K562 (cell line): ENCODE measurements around the gene RAB1B. TPM values are rescaled to one million over a fixed set of nuclear protein-coding genes. Genes with fewer than 3 reads are reported as not detected.

Experiments
- CBX1 ChIP-seq: sonication (generic); IDR thresholded peaks from 2 replicates; pipeline ENCODE4 v1.6.1; 2016; ENCODE audit warnings: antibody characterized with exemption, low read depth, mild to moderate bottlenecking
- DEAF1 ChIP-seq: fragments of 450-650 bp; formaldehyde crosslinking; IDR thresholded peaks from 2 replicates; pipeline ENCODE4 v1.4.0; 2020; ENCODE audit warnings: mild to moderate bottlenecking, moderate library complexity
- ETS2 ChIP-seq: IDR thresholded peaks from 2 replicates; pipeline ENCODE4 v1.6.1; 2016; ENCODE audit warnings: borderline replicate concordance, missing genetic modification characterization, mild to moderate bottlenecking, moderate library complexity, missing compliant biosample characterization; ENCODE audit not compliant: poor library complexity, severe bottlenecking
- GATAD2B ChIP-seq: fragments of 450-650 bp; IDR thresholded peaks from 2 replicates; pipeline ENCODE4 v1.6.1; 2017; ENCODE audit warnings: mild to moderate bottlenecking, borderline replicate concordance
- HDAC8 ChIP-seq: fragments of 450-650 bp; IDR thresholded peaks from 2 replicates; pipeline ENCODE4 v1.6.1; 2016; ENCODE audit warnings: mild to moderate bottlenecking, missing genetic modification characterization, moderate library complexity, missing compliant biosample characterization
- KDM4B ChIP-seq, 2 experiments: fragments of 450-650 bp in 1 of 2; sonication (generic) in 1 of 2; IDR thresholded peaks; 2 replicates each; pipeline ENCODE4 v1.6.1; 2016 to 2017; ENCODE audit warnings: borderline replicate concordance in 2 of 2, antibody characterized with exemption in 1 of 2, low read depth in 1 of 2, mild to moderate bottlenecking in 1 of 2
- KLF10 ChIP-seq: fragments of 250-450 bp; sonication (Bioruptor Pico); IDR thresholded peaks from 2 replicates; pipeline ENCODE4 v1.6.1; 2021; ENCODE audit warnings: matching md5 sums
- MAFG ChIP-seq: fragments of 450-650 bp; conservative IDR thresholded peaks from 2 replicates; pipeline ENCODE4 v1.6.1; 2016; ENCODE audit warnings: missing genetic modification characterization, missing compliant biosample characterization
- MYC ChIP-seq, 2 experiments: fragments of 250-450 bp in 1 of 2; sonication (Bioruptor Pico) in 1 of 2; IDR thresholded peaks; 2 replicates each; pipeline versions ENCODE4 v1.5.1 to v1.6.1; 2012 to 2021; ENCODE audit warnings: low read depth in 2 of 2, borderline replicate concordance in 1 of 2, improper control_type of control experiment in 1 of 2, low read length in 1 of 2, mild to moderate bottlenecking in 1 of 2, moderate library complexity in 1 of 2
- NR3C1 ChIP-seq: sonication (generic); formaldehyde crosslinking; IDR thresholded peaks from 2 replicates; pipeline ENCODE4 v1.8.1; 2022; ENCODE audit warnings: missing genetic modification reagents
- RBM25 ChIP-seq: fragments of 200-400 bp; formaldehyde crosslinking; IDR thresholded peaks from 2 replicates; pipeline ENCODE4 v1.6.1; 2018; ENCODE audit warnings: low read length, low read depth, moderate library complexity; ENCODE audit not compliant: severe bottlenecking
- STAG1 ChIP-seq: sonication (generic); formaldehyde crosslinking; IDR thresholded peaks from 2 replicates; pipeline ENCODE4 v1.5.0; 2020; ENCODE audit warnings: missing genetic modification reagents, borderline replicate concordance
- ZFP1 ChIP-seq: fragments of 450-650 bp; formaldehyde crosslinking; IDR thresholded peaks from 2 replicates; pipeline ENCODE4 v1.4.0; 2020; ENCODE audit warnings: mild to moderate bottlenecking, mixed read lengths
- ZNF224 ChIP-seq: sonication (generic); formaldehyde crosslinking; IDR thresholded peaks from 2 replicates; pipeline ENCODE4 v1.8.0; 2022; ENCODE audit warnings: mild to moderate bottlenecking, missing genetic modification reagents
- ZNF398 ChIP-seq: fragments of 250-450 bp; sonication (Bioruptor Pico); IDR thresholded peaks from 2 replicates; pipeline ENCODE4 v1.8.0; 2021; ENCODE audit warnings: moderate library complexity, mild to moderate bottlenecking, inconsistent platforms
- ZNF644 ChIP-seq: fragments of 200-800 bp; sonication (Bioruptor generic); IDR thresholded peaks from 2 replicates; pipeline ENCODE4 v1.6.1; 2016; ENCODE audit warnings: low read depth, missing genetic modification characterization, missing compliant biosample characterization
- polyA plus RNA-seq, 8 experiments: library from polyadenylated mRNA; depleted of rRNA in 4 of 8; stranded (reverse) in 5 of 8; unstranded in 3 of 8; fragments of >200 nt; fragmentation: Nextera tagmentation in 2 of 8; fragmentation: Illumina TruSeq in 1 of 8; extraction: Ambion mirVana in 2 of 8; extraction: Trizol in 1 of 8; gene quantifications; 2 replicates each; pipeline versions ENCODE4 v1.2.1 to v1.2.3, GENCODE V29; 2011 to 2014; ENCODE audit warnings: inconsistent platforms in 1 of 8, missing spikeins in 1 of 8
- total RNA-seq, 7 experiments: library from RNA; depleted of rRNA in 6 of 7; stranded (reverse); fragments of >200 nt in 6 of 7; fragmentation: Illumina TruSeq in 2 of 7; extraction: Trizol in 2 of 7; gene quantifications; 2 replicates each; pipeline versions ENCODE4 v1.2.1 to v1.2.3, GENCODE V29; 2011 to 2021; ENCODE audit warnings: low replicate concordance in 1 of 7
- TF ChIP-seq, protein P1 (sequence below): IDR thresholded peaks from 3 replicates; pipeline ENCODE4 v1.6.1; 2011; ENCODE audit warnings: borderline replicate concordance, mild to moderate bottlenecking, moderate library complexity; ENCODE audit not compliant: insufficient read length; ENCODE audit errors: extremely low read depth
- TF ChIP-seq, protein P2 (sequence below), 2 experiments: fragments of 450-650 bp; conservative IDR thresholded peaks; 2 replicates each; pipeline ENCODE4 v1.6.1; 2017; ENCODE audit warnings: mild to moderate bottlenecking in 2 of 2, moderate library complexity in 2 of 2

RAB1B gene
- total and polyA plus RNA-seq, 9 of the 15 experiments (the other 6 are each of a cell fraction or from before 2014, with no cell fraction given) = 5.6 to 146 (median 98.6) TPM

DNA sequence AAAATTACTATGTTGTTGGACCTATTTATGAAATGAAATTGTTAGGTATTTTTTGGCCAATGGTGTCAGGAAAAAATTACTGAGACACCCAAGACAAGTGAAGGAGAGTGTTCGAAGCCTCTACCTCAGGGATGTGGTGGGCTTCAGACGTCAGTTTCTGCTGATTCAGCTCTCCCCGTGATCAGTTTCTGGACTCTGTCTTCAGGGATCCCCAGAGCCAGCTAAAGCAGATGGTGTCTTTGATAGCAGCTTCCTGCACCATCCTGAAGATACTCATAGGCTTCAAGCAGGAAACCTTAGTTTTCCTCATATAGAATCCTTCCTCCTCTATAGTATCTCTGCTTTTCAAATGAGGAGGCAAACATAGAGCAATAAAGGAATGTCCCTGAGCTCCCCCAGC is 41.0 kb downstream of the RAB1B start (continued):
- TF ChIP-seq ZNF644 (tag) = no peak
- TF ChIP-seq MAFG (tag) = peak; percentile 92
- TF ChIP-seq ZNF224 (CRISPR knock-in tag) = no peak
- TF ChIP-seq KDM4B (IDR thresholded peaks at IDR 0.05; ENCODE audit: borderline replicate concordance in 2 of 2, low read depth in 1 of 2) = no peak
- TF ChIP-seq HDAC8 (tag) = no peak
- TF ChIP-seq GATAD2B = no peak
- TF ChIP-seq DEAF1 = no peak
- TF ChIP-seq RBM25 = no peak
- no peak for TF ChIP-seq MYC (IDR thresholded peaks at IDR 0.05; ENCODE audit: low read depth, low read length)
- TF ChIP-seq MYC (CRISPR knock-in tag; IDR thresholded peaks at IDR 0.05; ENCODE audit: borderline replicate concordance, low read depth) = no peak
- no peak for TF ChIP-seq ZFP1 (CRISPR knock-in tag)
- TF ChIP-seq ETS2 (tag) = no peak
- no peak for TF ChIP-seq STAG1
- no peak for TF ChIP-seq ZNF398 (CRISPR knock-in tag)
- TF ChIP-seq, protein P1, sequence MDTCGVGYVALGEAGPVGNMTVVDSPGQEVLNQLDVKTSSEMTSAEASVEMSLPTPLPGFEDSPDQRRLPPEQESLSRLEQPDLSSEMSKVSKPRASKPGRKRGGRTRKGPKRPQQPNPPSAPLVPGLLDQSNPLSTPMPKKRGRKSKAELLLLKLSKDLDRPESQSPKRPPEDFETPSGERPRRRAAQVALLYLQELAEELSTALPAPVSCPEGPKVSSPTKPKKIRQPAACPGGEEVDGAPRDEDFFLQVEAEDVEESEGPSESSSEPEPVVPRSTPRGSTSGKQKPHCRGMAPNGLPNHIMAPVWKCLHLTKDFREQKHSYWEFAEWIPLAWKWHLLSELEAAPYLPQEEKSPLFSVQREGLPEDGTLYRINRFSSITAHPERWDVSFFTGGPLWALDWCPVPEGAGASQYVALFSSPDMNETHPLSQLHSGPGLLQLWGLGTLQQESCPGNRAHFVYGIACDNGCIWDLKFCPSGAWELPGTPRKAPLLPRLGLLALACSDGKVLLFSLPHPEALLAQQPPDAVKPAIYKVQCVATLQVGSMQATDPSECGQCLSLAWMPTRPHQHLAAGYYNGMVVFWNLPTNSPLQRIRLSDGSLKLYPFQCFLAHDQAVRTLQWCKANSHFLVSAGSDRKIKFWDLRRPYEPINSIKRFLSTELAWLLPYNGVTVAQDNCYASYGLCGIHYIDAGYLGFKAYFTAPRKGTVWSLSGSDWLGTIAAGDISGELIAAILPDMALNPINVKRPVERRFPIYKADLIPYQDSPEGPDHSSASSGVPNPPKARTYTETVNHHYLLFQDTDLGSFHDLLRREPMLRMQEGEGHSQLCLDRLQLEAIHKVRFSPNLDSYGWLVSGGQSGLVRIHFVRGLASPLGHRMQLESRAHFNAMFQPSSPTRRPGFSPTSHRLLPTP = no peak
- TF ChIP-seq NR3C1 = no peak
- TF ChIP-seq KLF10 (CRISPR knock-in tag) = no peak
- no peak for TF ChIP-seq CBX1
- TF ChIP-seq, protein P2, sequence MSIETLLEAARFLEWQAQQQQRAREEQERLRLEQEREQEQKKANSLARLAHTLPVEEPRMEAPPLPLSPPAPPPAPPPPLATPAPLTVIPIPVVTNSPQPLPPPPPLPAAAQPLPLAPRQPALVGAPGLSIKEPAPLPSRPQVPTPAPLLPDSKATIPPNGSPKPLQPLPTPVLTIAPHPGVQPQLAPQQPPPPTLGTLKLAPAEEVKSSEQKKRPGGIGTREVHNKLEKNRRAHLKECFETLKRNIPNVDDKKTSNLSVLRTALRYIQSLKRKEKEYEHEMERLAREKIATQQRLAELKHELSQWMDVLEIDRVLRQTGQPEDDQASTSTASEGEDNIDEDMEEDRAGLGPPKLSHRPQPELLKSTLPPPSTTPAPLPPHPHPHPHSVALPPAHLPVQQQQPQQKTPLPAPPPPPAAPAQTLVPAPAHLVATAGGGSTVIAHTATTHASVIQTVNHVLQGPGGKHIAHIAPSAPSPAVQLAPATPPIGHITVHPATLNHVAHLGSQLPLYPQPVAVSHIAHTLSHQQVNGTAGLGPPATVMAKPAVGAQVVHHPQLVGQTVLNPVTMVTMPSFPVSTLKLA (conservative IDR thresholded peaks at IDR 0.05) = no peak
